GM19463 (cell line): ENCODE results near the gene OVCA2.

Experiments used
- ATAC-seq: cut with Tn5 transposase; IDR thresholded peaks from one replicate; pipeline ENCODE4 v1.9.1; 2021; ENCODE audit warnings: mild to moderate bottlenecking, moderate library complexity; ENCODE audit not compliant: unreplicated experiment

Gene OVCA2

DNA sequence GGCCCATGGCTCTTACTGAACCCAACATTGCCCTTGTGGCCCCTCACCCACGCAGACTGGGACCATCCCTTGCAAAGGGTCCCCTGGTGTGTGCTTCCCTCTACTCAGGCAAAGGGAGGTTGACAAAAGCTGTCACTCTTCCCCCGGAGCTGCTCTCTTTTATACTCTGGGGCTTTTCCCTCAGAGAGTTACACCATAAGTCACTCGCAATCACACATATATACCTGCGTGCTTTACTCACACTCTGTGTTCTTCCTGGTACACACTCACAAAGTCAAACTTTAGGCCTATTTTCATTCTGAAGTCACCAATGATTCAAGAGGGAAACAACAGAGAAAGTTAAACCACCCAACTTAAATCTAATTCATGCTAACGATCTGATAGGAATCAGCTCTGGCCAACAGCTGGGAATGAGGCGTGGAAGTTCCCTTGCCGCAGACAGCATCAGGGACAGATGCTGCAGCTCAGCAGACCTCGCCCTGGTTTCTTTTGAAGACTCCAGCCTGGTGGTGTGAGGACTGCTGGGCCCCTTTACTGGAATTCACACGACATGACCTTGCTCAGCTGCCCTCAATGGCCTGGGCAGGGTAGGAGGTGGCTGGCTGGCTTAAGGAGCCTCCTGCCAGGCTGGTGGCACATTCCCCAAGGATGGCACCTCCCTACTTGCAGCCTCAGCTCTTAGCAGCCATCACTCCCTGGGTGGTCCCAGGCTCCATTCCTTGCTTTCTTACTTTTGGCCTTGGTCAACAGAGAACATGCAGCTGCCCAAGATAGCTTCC, 40.4 kb downstream of the OVCA2 start:
- ATAC-seq: no peak

DNA sequence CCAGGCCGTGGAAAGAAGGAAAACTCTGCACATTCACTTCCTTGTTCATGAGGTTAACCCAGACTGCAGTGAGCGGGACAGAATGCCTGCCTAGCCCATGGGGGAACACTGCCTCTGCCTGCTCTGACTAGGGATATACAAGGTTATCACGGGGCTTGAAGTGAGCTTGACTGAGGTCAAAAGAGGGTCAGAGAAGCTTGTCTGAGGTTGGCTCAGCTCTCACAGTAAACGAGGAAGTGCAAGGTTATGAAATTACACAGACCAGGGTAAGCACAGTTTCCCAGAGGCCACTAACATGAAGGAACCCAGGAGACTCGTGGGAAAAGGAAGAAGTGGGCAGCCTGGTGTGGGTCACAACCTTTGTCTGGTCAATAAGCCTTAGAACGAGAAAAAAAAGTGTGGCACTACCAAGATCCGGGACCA, 41.8 kb downstream of the OVCA2 start:
- ATAC-seq: peak; percentile 64

DNA sequence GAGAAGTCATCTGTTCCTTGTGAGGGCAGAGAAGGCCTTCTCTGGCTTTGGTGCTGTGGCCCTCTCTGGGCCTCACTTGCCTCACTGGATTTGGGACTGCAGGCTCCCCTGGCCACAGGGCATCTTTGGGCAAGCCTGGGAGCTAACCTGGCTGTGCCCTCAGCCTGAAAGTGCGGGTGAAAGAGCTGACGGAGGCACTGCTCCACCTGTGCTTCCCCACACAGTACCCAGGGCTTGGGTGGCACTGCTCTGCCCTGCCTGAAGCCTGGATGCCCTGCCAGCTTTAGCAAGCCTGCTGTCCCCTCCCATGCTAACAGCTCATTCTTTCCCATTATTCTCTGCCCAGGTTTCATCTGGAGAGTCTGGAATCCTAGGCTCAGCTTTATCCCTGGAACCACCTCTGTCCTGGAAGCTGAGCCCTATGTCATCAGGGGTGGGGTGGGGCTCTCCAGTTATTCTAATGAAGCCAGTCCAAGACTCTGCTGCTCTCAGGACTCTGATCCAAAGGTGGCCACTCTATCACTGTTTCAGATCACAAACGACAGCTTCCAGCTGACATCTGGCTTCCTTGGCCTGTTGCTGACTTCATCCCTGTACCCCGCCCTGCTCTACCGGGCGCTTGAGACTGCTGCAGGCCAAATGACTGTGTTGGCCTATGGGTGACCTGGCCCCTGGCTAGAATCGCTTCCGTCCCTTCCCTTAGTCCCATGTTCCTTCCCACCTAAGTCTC, 42.4 kb downstream of the OVCA2 start:
- no peak for ATAC-seq

DNA sequence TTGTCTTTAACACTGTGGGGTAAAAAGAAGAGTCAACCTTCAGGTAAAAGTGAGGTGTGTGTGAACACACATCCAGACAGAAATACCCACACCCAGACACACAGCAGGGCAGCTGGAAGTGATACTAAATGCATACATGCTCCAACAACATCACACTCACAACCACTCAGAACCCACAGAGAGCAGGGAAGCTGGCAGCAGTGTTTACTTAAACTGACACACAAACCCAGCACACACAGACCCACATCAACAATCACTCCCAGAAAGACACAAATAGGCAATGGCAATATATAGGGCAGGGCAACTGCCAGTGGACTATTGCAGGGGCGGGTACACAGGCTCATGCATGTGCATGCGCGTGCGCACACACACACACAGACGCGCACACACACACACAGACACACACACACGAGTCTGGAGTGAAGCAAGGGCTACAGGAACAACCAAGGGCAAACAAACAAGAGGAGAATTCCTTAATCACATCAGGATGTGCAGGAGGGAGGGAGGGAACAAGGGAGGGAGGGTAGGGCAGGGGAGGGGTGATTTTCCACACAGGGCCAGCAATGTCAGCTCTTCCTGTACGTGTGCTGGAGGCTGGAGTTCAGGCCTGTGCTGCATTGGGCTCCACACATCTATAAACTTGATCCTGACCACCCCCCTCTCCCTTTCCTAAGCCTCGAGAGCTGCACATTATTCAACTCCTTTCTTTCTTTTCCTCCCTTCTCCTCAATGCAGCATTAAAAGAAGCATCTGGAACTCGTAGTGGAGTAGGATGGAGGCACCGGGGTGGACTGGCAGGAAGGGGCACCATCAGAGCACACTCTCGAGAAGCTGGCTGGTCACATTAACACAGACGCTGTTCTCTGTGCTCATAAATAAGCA, 43.2 kb downstream of the OVCA2 start:
- no peak for ATAC-seq

DNA sequence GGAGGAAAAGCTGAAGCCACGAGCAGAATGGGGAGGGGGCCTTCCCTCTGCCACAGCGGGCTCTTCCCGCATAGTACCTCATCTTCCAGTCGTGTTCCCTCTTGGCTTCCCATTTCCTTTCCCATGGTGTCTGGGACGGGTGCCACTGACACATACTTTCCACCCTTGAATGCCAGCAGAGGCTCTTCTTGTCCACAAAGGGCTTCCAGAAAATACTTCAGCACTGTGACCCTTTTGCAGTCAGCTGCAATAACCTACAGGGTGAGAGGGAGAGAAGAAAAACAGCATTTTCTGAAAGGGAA, 43.8 kb downstream of the OVCA2 start:
- ATAC-seq: no peak

DNA sequence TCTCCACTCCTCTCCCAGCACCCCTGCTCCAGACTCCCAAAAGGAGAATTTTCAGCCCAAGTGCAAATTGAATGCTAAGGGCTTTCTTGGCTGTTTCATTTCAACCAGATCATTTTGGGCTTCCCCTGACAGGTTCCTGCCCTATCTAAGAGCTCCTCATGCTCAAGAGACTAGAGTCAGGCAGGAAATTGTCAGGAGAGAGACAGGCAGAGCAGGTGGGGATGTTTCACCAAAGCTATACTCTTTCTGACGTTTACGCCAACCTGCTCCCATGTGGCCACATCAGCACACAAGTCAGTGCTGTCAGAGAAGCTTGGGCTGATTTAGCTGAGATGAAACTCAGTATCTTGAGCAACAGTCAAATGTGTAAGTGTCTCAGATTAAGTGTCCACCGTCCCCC, 44.5 kb downstream of the OVCA2 start:
- ATAC-seq: no peak

DNA sequence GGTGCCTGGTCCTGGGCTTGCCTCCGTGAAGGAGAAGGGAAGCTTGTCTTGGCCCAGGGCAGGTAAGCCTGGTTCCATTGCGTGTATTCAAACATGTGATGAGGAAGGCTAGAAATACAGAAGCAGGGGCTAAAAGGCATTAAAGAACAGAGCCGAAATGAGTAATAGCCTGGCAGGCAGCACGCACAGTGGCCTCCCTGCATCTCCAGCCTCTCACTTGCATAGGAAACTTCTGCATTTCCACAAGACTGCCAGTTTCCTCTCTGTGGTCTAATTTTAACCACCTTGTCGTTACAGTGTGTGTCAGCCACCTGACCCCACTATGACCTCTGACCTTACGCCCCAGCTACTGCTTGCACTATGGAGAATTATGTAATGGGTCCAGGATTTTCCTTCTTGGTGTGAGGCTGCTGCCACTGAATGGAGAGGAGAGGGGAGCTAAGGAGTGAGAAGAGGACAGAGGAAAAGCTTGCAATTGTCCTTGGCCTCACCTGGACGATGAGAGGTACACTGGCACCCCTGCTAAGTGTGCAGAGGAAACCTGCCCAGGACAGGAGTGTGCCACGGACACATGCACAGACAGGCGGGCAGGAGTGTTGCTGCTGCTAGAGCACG, 45.9 kb downstream of the OVCA2 start:
- no peak for ATAC-seq

DNA sequence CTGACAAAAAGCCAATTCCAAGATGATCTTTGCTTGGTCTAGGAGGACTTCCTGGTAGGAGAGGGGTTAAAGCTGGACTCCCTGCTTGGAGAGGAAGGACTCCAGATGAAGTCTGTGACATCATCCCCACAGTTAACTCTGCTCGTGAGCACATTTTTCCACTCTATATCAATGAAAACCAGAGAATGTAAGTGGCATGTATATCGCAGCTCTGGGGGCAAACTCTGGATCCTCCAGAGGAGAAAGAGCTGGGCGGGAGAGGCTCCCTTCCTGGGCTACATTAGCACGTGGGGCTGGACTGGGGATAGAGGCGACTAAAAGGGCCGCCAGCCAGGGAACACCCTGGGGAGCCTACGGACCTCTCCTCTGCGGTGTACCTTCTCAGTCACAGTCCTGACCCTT, 47.2 kb downstream of the OVCA2 start:
- peak; percentile 8 for ATAC-seq

DNA sequence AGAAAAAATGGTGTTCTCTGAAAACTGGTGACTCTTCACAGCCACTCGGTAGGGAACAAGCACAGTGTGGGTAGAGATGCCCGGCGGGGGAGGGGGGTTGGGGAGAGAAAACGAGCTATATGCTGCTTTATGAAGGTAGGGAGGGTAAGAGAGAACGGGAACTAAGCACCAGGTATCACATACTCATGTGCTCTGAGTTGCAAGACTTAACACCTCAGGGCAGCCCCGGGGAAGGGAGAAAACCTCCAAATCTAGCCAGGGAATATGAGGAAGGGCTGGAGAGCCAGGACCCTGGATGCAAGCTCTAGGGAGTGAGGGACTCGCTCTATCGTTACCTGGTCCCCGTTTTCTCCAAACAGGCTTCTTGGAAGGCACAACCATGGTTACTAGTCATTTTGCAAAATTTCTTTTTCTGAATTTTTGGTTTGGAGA, 48.4 kb downstream of the OVCA2 start:
- ATAC-seq: no peak

DNA sequence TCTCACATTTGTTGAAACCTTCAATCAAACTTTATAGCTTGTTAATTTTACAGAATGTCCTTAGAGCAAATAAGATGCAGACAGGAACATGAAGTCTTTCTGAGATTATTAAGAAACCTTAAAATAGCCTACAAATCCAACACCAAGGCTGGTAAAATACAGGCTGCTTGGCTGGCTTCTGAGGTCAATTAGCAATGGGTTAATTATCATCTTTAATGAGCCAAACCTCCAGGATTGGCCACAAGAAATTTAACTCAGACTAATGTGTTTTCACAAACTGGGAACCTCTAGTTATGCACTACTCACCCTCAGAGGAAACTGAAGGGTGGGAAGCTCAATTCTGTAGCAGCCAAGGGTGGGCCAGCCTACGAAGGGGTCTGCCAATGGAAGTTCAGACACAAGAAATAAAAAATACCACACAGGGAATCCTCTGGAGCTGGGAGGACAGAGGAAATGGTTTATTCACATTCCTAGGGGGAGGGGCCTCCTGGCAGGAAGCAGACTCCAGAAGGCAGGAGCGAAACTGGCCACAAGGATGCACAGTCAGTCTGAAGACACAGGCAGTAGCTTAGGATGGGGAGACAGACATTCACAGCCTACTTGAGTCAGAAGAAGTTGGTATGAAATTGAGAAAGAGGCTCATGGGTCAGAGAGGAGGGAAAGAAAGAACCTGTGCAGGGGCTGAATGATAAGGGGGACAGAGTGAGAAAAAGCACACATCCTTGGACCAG, 49.1 kb downstream of the OVCA2 start:
- no peak for ATAC-seq

DNA sequence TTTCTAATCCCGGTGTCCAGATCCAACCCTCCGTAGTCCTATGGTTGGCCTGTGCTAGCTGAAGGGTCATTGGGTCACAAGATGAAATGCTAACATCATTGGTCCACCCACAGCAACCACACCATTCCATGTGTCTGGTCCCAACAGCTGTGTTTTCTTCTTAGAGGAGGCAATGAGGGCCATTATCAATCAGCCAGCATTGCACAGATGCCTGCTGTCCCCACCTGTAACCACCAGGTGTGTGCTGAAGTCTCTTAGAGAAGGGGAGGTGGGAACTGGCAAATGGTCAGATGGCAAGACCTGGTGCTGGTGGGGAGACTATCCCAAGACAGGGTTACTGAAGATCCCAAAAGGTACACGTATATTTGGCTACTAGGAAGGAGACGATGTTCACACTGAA, 50.4 kb downstream of the OVCA2 start:
- no peak for ATAC-seq
